ENCODE measurements around the gene ACTR6.
"Not testable (repeated sequence)": the region's sequence is repeated elsewhere in the genome, so short reads cannot be mapped to it uniquely, and the experiment has no call there.

The ACTR6 gene

DNA sequence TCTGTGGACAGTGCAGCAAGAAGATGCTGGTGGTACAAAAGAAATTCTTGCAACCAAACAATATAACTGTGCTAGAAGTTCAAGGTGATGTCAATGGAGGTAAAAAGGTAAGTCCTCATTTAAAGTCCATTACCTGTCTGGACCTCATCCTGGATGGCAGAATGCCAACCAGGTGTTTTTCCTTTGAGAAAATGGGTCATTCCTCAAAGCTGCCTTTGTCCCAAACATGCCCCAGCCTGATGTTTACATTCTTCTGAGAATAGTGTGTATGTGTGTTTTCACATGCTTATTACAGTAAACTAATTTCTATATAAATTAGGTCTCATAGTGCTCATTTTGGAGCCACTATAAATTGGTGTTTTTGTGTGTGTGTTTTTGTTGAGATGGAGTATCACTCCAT, 24.9 kb downstream of the ACTR6 start:
- TF ChIP-seq, protein P1, sequence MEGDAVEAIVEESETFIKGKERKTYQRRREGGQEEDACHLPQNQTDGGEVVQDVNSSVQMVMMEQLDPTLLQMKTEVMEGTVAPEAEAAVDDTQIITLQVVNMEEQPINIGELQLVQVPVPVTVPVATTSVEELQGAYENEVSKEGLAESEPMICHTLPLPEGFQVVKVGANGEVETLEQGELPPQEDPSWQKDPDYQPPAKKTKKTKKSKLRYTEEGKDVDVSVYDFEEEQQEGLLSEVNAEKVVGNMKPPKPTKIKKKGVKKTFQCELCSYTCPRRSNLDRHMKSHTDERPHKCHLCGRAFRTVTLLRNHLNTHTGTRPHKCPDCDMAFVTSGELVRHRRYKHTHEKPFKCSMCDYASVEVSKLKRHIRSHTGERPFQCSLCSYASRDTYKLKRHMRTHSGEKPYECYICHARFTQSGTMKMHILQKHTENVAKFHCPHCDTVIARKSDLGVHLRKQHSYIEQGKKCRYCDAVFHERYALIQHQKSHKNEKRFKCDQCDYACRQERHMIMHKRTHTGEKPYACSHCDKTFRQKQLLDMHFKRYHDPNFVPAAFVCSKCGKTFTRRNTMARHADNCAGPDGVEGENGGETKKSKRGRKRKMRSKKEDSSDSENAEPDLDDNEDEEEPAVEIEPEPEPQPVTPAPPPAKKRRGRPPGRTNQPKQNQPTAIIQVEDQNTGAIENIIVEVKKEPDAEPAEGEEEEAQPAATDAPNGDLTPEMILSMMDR (IDR thresholded peaks at IDR 0.05; ENCODE audit: low read depth, low read length): no peak
- DNase-seq (ENCODE audit: extremely low read depth, low read depth): no peak

DNA sequence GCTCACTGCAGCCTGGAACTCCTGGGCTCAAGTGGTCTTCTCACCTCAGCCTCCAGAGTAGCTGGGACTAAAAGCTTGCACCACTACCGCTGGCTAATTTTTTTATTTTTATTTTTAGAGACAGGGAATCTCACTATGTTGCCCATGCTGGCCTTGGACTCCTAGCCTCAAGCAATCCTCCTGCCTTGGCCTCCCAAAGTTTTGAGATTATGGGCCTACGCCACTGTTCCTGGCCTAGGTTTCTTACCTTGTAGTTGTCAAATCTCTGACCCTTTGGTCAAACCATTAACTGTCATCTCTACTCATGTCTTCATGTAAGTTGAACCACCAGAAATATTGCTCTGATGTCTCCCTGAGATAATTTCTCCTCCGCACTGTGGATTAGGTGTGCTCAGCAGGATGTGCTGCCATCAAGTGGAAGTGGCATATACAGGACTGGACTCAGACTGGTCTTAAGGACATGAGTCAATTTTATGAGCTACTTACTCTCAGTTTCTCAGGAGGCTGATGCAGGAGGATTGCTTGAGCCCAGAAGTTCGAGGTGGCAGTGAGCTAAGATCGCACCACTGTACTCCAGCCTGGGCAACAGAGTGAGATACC, 28.5 kb downstream of the ACTR6 start:
- DNase-seq (ENCODE audit: extremely low read depth, low read depth): no peak
- TF ChIP-seq, protein P1 (IDR thresholded peaks at IDR 0.05; ENCODE audit: low read depth, low read length): peak; percentile 10; the same call in 1 of the 2 replicates

DNA sequence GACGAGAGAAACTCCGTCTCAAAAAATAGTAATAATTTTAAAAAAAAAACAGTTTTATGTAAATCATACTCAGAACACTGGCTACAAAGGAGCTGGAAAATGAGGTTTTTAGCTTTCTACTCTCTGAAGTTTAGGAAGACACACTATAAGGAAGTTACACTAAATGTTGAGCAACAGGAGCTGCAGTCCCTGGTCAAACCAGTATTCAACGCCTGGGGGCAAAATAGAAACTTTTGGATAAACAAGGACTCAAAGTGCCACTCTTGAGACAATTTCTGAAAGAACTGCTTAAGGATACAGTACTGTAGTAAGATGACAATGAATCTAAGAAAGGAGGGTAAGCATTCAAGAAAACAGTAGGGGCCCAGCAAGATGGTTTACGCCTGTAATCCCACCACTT, 29.3 kb downstream of the ACTR6 start:
- DNase-seq (ENCODE audit: extremely low read depth, low read depth): no peak
- TF ChIP-seq, protein P1 (IDR thresholded peaks at IDR 0.05; ENCODE audit: low read depth, low read length): no peak

DNA sequence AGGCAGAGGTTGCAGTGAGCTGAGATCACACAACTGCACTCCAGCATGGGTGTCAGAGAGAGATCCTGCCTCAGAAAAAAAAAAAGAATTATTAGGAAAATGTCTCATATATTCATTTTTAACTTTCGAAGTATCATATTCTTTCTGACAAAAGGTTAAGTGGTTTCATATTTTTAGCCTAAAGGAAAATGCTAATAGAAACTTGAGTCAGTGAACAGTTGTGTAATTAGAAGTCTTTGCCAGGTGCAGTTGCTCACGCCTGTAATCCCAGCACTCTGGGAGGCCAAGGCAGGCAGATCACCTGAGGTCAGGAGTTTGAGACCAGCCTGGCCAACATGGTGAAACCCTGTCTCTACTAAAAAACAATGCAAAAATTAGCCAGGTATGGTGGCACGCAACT, 31.3 kb downstream of the ACTR6 start:
- DNase-seq (ENCODE audit: extremely low read depth, low read depth): not testable (repeated sequence)

DNA sequence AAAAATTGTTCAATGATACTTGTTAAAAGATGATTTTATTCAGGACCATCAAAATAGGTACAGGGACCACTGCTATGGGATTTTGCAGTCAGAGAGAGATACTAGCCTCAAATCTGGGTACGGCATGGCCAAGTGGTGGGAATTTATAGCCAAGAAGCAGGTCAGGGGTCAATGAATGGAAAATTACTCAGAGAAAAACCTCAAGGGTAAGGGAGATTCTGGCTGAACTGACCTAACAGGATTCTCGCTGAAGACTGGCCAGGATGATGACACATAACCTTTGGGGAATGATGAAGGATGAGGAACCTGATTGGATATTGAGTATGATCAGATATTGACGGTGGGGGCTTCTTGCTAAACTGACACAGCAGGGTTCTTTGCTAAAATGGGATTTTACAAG, 33.6 kb downstream of the ACTR6 start:
- no peak for DNase-seq (ENCODE audit: extremely low read depth, low read depth)
- TF ChIP-seq, protein P1 (IDR thresholded peaks at IDR 0.05; ENCODE audit: low read depth, low read length): no peak

DNA sequence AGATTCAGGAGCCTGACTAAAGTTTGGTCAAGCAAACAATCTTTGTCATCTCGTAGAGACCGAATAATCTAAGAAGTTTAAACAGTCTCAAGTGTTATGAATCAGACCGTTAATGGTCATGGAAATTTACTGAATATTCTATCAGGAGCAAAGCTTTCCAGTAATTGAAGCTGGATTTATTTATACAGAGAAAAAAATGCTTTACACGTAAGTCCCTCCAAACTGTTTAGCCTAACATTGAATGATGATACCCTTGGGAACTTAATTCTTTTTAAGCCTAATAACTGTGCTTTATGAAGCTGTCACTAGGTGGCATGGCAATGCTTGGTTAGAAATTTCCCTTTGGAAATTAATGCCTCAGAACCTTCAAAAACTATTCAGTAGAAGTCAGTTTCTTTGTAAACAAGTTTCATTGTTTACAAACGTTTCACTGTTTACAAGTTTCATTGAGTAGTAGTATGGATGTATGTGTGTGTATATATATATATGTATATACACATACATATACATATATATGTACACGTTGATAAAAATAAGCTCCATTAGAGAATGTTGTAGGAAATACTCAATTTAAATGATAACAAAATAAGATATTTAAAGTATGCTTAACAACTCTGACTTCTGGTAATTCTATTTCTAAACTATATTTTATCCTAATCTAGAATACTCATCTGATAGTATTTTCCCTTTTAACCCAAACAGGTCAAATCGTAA, 34.1 kb downstream of the ACTR6 start:
- DNase-seq (ENCODE audit: extremely low read depth, low read depth): peak; percentile 24
- TF ChIP-seq, protein P1 (IDR thresholded peaks at IDR 0.05; ENCODE audit: low read depth, low read length): peak; percentile 79

DNA sequence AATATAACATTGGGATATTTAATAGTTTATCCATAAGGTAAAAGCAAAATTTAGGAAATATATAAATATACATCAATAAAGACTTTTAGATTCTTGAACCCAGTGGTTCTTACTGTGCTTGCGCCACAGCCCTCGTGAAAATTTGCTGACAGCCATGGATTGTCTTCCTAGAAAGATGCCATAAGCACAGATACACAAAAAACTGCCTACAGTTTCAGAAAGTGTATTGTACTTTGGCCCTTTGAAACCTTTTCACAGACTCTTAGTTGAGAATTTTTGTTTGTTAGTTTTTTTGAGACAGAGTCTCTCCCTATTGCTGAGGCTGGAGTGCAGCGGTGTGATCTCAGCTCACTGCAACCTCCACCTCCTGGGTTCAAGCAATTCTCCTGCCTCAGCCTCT, 38.2 kb downstream of the ACTR6 start:
- TF ChIP-seq, protein P1 (IDR thresholded peaks at IDR 0.05; ENCODE audit: low read depth, low read length): no peak
- DNase-seq (ENCODE audit: extremely low read depth, low read depth): no peak

DNA sequence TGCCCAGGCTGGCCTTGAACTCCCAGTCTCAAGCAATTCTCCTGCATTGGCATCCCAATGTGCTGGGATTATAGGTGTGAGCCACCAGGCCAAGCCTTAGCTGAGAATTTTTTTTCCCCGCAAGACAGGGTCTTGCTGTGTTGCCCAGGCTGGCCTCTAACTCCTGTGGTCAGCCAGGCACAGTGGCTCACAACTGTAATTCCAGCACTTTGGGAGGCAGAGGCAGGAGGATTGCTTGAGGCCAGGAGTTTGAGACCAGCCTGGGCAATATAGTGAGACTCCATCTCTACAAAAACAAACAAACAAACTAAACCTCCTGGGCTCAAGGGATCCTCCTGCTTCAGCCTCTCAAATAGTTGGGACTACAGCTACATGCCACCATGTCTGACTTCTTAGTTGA, 39.0 kb downstream of the ACTR6 start:
- no peak for DNase-seq (ENCODE audit: extremely low read depth, low read depth)
- TF ChIP-seq, protein P1 (IDR thresholded peaks at IDR 0.05; ENCODE audit: low read depth, low read length): no peak

All from AG09319 (cell line).